GM23338 (cell line): ENCODE data around the gene PSMA3. TPM values are rescaled to one million over a fixed set of nuclear protein-coding genes. Genes with fewer than 3 reads are reported as not detected.
"Not testable (repeated sequence)": the region's sequence is repeated elsewhere in the genome, so short reads cannot be mapped to it uniquely, and the experiment has no call there.

ENCODE experiments used
- ATAC-seq: fragments of 200-7000 bp; cut with Tn5 transposase; 3 replicates; pipeline ENCODE4 v1.9.1; 2020
- DNase-seq: peaks from one replicate; pipeline ENCODE4 v3.0.0-alpha.2; 2015; ENCODE audit warnings: low spot score
- H2AFZ ChIP-seq: fragments of 200-600 bp; sonication (generic); 2 replicates; pipeline ENCODE4 v1.8.0; 2016; ENCODE audit warnings: antibody characterized with exemption, mild to moderate bottlenecking, moderate library complexity
- H3F3A ChIP-seq: fragments of 200-600 bp; sonication (generic); replicated peaks from 2 replicates; pipeline ENCODE4 v1.8.0; 2017; ENCODE audit warnings: antibody characterized with exemption, mixed run types, low read depth
- H3K27ac ChIP-seq: fragments of 200-600 bp; sonication (generic); 2 replicates; pipeline ENCODE4 v1.6.1; 2016; ENCODE audit warnings: low read depth
- H3K27me3 ChIP-seq: fragments of 200-600 bp; sonication (generic); 2 replicates; pipeline ENCODE4 v1.8.0; 2016; ENCODE audit warnings: mild to moderate bottlenecking, mixed run types, moderate library complexity; ENCODE audit not compliant: insufficient read depth
- H3K36me3 ChIP-seq: fragments of 200-600 bp; sonication (generic); 2 replicates; pipeline ENCODE4 v1.8.0; 2016; ENCODE audit warnings: mild to moderate bottlenecking; ENCODE audit not compliant: insufficient read depth
- H3K4me1 ChIP-seq: fragments of 200-600 bp; sonication (generic); 2 replicates; pipeline ENCODE4 v1.8.0; 2016; ENCODE audit warnings: mild to moderate bottlenecking, moderate library complexity; ENCODE audit not compliant: insufficient read depth
- H3K4me2 ChIP-seq: fragments of 200-600 bp; sonication (generic); 2 replicates; pipeline ENCODE4 v1.7.1; 2017; ENCODE audit warnings: mixed run types
- H3K4me3 ChIP-seq: fragments of 200-600 bp; sonication (generic); 2 replicates; pipeline ENCODE4 v1.6.1; 2016; ENCODE audit warnings: mixed run types
- H3K79me2 ChIP-seq: fragments of 200-600 bp; sonication (generic); replicated peaks from 2 replicates; pipeline ENCODE4 v1.8.0; 2017; ENCODE audit warnings: mild to moderate bottlenecking; ENCODE audit not compliant: insufficient read depth
- H3K9me2 ChIP-seq: fragments of 200-600 bp; sonication (generic); 2 replicates; pipeline ENCODE4 v1.8.0; 2017; ENCODE audit not compliant: insufficient read depth
- H4K20me1 ChIP-seq: fragments of 200-600 bp; sonication (generic); replicated peaks from 2 replicates; pipeline ENCODE4 v1.8.0; 2017; ENCODE audit warnings: mild to moderate bottlenecking; ENCODE audit not compliant: insufficient read depth
- H3K27ac Mint-ChIP-seq: 2 replicates; pipeline ENCODE4 v1.8.0; 2020; ENCODE audit warnings: inconsistent platforms, mild to moderate bottlenecking, moderate library complexity, mixed read lengths
- H3K27me3 Mint-ChIP-seq: 3 replicates; pipeline ENCODE4 v1.8.0; 2022; ENCODE audit warnings: low read depth, mild to moderate bottlenecking, moderate library complexity, mixed read lengths, inconsistent platforms; ENCODE audit not compliant: insufficient read depth, poor library complexity
- H3K36me3 Mint-ChIP-seq: 3 replicates; pipeline ENCODE4 v1.8.0; 2021; ENCODE audit warnings: low read depth, mild to moderate bottlenecking, inconsistent platforms, moderate library complexity, mixed read lengths
- H3K4me1 Mint-ChIP-seq: 3 replicates; pipeline ENCODE4 v1.8.0; 2020; ENCODE audit warnings: mild to moderate bottlenecking, inconsistent platforms, mixed read lengths
- H3K4me3 Mint-ChIP-seq: 3 replicates; pipeline ENCODE4 v1.8.0; 2021; ENCODE audit warnings: moderate library complexity, mild to moderate bottlenecking, inconsistent platforms, mixed read lengths
- H3K9me3 Mint-ChIP-seq: 3 replicates; pipeline ENCODE4 v1.8.0; 2020; ENCODE audit warnings: moderate library complexity, mild to moderate bottlenecking, inconsistent platforms, mixed read lengths
- EZH2 ChIP-seq: fragments of 200-600 bp; sonication (generic); IDR thresholded peaks from one replicate; pipeline ENCODE4 v1.8.0; 2017; ENCODE audit warnings: antibody characterized with exemption, mild to moderate bottlenecking, low read depth; ENCODE audit not compliant: unreplicated experiment
- EZH2phosphoT487 ChIP-seq: fragments of 200-600 bp; sonication (generic); IDR thresholded peaks from one replicate; pipeline ENCODE4 v1.8.1; 2018; ENCODE audit warnings: antibody characterized with exemption; ENCODE audit not compliant: unreplicated experiment
- JUNB ChIP-seq: IDR thresholded peaks from one replicate; pipeline ENCODE4 v1.6.1; 2016; ENCODE audit warnings: antibody characterized with exemption; ENCODE audit not compliant: unreplicated experiment
- NANOG ChIP-seq: IDR thresholded peaks from 2 replicates; pipeline ENCODE4 v1.6.1; 2016; ENCODE audit warnings: antibody characterized with exemption, borderline replicate concordance
- POLR2AphosphoS5 ChIP-seq: IDR thresholded peaks from 2 replicates; pipeline ENCODE4 v1.6.1; 2016; ENCODE audit warnings: antibody characterized with exemption, low read depth
- STAT1 ChIP-seq: IDR thresholded peaks from one replicate; pipeline ENCODE4 v1.6.1; 2016; ENCODE audit warnings: antibody characterized with exemption; ENCODE audit not compliant: unreplicated experiment
- ZNF114 ChIP-seq: fragments of 250-450 bp; sonication (Bioruptor Pico); IDR thresholded peaks from 2 replicates; pipeline ENCODE4 v1.5.0; 2020; ENCODE audit warnings: mild to moderate bottlenecking, moderate library complexity
- polyA plus RNA-seq: library from polyadenylated mRNA; unstranded; fragments of >200 nt; fragmentation: Nextera tagmentation; extraction: Ambion mirVana; gene quantifications from 2 replicates; pipeline ENCODE4 v1.2.1, GENCODE V29; 2016
- total RNA-seq: library from RNA; depleted of rRNA; stranded (reverse); fragments of >200 nt; shearing (Covaris generic); gene quantifications from 2 replicates; pipeline ENCODE4 v1.2.3, GENCODE V29; 2014
- TF ChIP-seq, protein P1 (sequence below): IDR thresholded peaks from 2 replicates; pipeline ENCODE4 v1.6.1; 2016; ENCODE audit warnings: antibody characterized with exemption
- TF ChIP-seq, protein P2 (sequence below), 2 experiments: fragments of 200-600 bp in 1 of 2; sonication (generic) in 1 of 2; conservative IDR thresholded peaks; 2 replicates each; pipeline versions ENCODE4 v1.5.1 to v1.6.1; 2016 to 2017; ENCODE audit warnings: antibody characterized with exemption in 2 of 2, low read depth in 2 of 2, mild to moderate bottlenecking in 2 of 2, moderate library complexity in 1 of 2

The PSMA3 gene
- total and polyA plus RNA-seq, 2 experiments from 2014 or later, result 184 to 677 TPM

DNA sequence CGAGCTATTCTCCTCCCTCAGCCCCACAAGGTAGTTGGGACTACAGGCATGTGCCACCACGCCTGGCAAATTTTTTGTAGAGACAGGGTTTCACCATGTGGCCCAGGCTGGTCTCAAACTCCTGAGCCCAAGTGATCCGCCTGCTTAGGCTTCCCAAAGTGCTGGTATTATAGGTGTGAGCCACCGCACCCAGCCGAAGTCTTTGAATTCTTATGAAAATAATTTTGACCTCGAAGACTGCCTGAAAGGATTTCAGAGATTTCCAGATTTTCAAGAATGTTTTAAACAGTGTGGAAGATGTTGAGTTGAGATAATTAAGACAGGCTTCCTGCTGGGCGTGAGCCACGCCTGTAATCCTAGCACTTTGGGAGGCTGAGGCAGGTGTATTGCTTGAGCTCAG, 5.0 kb downstream of the PSMA3 start:
- no peaks in the 10 kb centered on the region for H3F3A ChIP-seq
- H3K27ac Mint-ChIP-seq, result no peak overlapping the region
- H2AFZ ChIP-seq, result no peak overlapping the region
- H3K4me3 Mint-ChIP-seq, result no peak overlapping the region
- H3K36me3 ChIP-seq, result peaks cover 22% of the 10 kb centered on the region
- H3K79me2 ChIP-seq, result peaks cover 92% of the 10 kb centered on the region
- peaks cover 57% of the 10 kb centered on the region for H3K36me3 Mint-ChIP-seq
- ATAC-seq, result no peak
- peaks cover 47% of the 10 kb centered on the region for H4K20me1 ChIP-seq
- no peak overlapping the region for H3K4me2 ChIP-seq
- peaks cover 12% of the 10 kb centered on the region for H3K4me1 Mint-ChIP-seq
- no peaks in the 10 kb centered on the region for H3K27me3 ChIP-seq
- H3K4me3 ChIP-seq, result no peak overlapping the region
- peaks cover 7% of the 10 kb centered on the region; the same call in 1 of the 2 replicates for H3K4me1 ChIP-seq
- H3K9me3 Mint-ChIP-seq, result no peaks in the 10 kb centered on the region
- no peak for TF ChIP-seq STAT1
- TF ChIP-seq POLR2AphosphoS5, result no peak
- TF ChIP-seq EZH2phosphoT487, result no peak
- TF ChIP-seq, protein P1, sequence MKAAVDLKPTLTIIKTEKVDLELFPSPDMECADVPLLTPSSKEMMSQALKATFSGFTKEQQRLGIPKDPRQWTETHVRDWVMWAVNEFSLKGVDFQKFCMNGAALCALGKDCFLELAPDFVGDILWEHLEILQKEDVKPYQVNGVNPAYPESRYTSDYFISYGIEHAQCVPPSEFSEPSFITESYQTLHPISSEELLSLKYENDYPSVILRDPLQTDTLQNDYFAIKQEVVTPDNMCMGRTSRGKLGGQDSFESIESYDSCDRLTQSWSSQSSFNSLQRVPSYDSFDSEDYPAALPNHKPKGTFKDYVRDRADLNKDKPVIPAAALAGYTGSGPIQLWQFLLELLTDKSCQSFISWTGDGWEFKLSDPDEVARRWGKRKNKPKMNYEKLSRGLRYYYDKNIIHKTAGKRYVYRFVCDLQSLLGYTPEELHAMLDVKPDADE, result no peak
- H3K27me3 Mint-ChIP-seq, result peaks cover 6% of the 10 kb centered on the region
- DNase-seq, result no peak
- no peaks in the 10 kb centered on the region for H3K9me2 ChIP-seq
- no peak overlapping the region for H3K27ac ChIP-seq

DNA sequence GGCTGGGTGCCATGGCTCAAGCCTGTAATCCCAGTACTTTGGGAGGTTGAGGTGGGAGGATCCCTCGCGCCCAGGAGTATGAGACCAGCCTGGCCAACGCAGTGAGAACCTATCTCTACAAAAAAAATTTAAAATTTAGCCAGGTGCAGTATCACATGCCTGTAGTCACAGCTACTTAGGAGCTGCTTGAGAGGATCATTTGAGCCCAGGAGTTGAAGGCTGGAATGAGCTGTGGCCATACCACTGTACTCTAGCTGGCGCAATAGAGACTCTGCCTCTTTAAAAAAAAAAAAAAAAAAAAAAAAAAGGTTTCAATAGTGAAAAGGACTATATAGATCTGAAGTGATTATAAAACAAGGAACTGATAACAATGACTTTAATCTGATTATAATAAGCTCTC, 13.5 kb downstream of the PSMA3 start:
- peak; percentile 25 for DNase-seq
- H3K4me2 ChIP-seq, result no peak overlapping the region
- Mint-ChIP-seq H3K4me3 (no peak overlapping the region), H3K27me3 (no peaks in the 10 kb centered on the region), H3K27ac (no peak overlapping the region), H3K36me3 (peaks cover 76% of the 10 kb centered on the region), H3K4me1 (no peaks in the 10 kb centered on the region), H3K9me3 (no peaks in the 10 kb centered on the region)
- no peak overlapping the region for H3K27ac ChIP-seq
- H3K4me1 ChIP-seq, result no peaks in the 10 kb centered on the region
- H3K36me3 ChIP-seq, result peaks cover 61% of the 10 kb centered on the region
- H4K20me1 ChIP-seq, result peaks cover 46% of the 10 kb centered on the region
- H3K4me3 ChIP-seq, result no peak overlapping the region
- H3K79me2 ChIP-seq, result peaks cover 20% of the 10 kb centered on the region
- 0 out of 2 replicates have a peak, but pooled peaks cover 3% of the 10 kb centered on the region for H3F3A ChIP-seq
- ATAC-seq, result peak; percentile 65; the same call in 2 of the 3 replicates
- no peak overlapping the region for H2AFZ ChIP-seq
- H3K27me3 ChIP-seq, result no peaks in the 10 kb centered on the region
- no peaks in the 10 kb centered on the region for H3K9me2 ChIP-seq
- TF ChIP-seq POLR2AphosphoS5 (no peak), ZNF114 (no peak), NANOG (no peak), EZH2 (no peak), JUNB (no peak)
- TF ChIP-seq, protein P1, result no peak
- TF ChIP-seq, protein P2, sequence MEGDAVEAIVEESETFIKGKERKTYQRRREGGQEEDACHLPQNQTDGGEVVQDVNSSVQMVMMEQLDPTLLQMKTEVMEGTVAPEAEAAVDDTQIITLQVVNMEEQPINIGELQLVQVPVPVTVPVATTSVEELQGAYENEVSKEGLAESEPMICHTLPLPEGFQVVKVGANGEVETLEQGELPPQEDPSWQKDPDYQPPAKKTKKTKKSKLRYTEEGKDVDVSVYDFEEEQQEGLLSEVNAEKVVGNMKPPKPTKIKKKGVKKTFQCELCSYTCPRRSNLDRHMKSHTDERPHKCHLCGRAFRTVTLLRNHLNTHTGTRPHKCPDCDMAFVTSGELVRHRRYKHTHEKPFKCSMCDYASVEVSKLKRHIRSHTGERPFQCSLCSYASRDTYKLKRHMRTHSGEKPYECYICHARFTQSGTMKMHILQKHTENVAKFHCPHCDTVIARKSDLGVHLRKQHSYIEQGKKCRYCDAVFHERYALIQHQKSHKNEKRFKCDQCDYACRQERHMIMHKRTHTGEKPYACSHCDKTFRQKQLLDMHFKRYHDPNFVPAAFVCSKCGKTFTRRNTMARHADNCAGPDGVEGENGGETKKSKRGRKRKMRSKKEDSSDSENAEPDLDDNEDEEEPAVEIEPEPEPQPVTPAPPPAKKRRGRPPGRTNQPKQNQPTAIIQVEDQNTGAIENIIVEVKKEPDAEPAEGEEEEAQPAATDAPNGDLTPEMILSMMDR (conservative IDR thresholded peaks at IDR 0.05; ENCODE audit: low read depth in 2 of 2), result no peak; a peak in 1 of 4 replicates

DNA sequence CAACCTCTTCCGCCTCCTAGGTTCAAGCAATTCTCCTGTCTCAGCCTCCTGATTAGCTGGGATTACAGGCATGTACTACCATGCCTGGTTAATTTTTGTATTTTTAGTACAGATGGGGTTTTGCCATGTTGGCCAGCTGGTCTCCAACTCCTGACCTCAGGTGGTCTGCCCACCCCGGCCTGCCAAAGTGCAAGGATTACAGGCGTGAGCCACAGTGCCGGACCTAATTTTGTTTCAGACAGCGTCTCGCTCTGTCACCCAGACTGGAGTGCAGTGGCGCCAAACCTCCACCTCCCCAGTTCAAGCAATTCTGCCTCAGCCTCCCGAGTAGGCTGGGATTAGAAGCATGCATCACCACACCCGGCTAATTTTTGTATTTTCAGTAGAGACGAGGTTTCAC, 17.4 kb downstream of the PSMA3 start:
- H3K36me3 Mint-ChIP-seq, result peaks cover 86% of the 10 kb centered on the region
- not testable (repeated sequence) for H3K4me1 ChIP-seq

More for the DNA sequence above, 17.4 kb downstream of the PSMA3 start:
- not testable (repeated sequence) for H3K9me3 Mint-ChIP-seq, H3K27me3 ChIP-seq, H3K9me2 ChIP-seq, H3K4me2 ChIP-seq, H3K79me2 ChIP-seq, ATAC-seq, H3K27ac ChIP-seq, H3K4me3 Mint-ChIP-seq, H3K27me3 Mint-ChIP-seq, H2AFZ ChIP-seq, H3K27ac Mint-ChIP-seq, DNase-seq, H3K4me3 ChIP-seq, H3K4me1 Mint-ChIP-seq
- Histone ChIP-seq H3F3A (peaks cover 10% of the 10 kb centered on the region; the same call in 1 of the 2 replicates), H4K20me1 (peaks cover 41% of the 10 kb centered on the region), H3K36me3 (peaks cover 76% of the 10 kb centered on the region)
